Tibial artery (tissue), 4 donors: ENCODE measurements around the gene AKAP13.

Source experiments
- DNase-seq, 2 donors: peaks; one replicate each; pipeline ENCODE4 v3.0.0-alpha.2; 2019
- H3K27ac ChIP-seq, 2 donors: fragments of 200-600 bp; sonication (generic) in 1 of 2; 1 replicate in 1 of 2; 2 replicates in 1 of 2; pipeline ENCODE4 v1.5.1; 2018 to 2019; ENCODE audit warnings: mild to moderate bottlenecking in 1 of 2
- H3K27me3 ChIP-seq, 2 donors: fragments of 200-600 bp; sonication (generic) in 1 of 2; one replicate each; pipeline versions ENCODE4 v1.5.1 to v1.6.0; 2016 to 2019
- H3K36me3 ChIP-seq, 3 donors: fragments of 200-600 bp; sonication (generic) in 2 of 3; one replicate each; pipeline ENCODE4 v1.5.1; 2016 to 2019; ENCODE audit warnings: mild to moderate bottlenecking in 2 of 3
- H3K4me1 ChIP-seq, 4 donors: fragments of 200-600 bp; sonication (generic) in 2 of 4; 1 replicate in 3 of 4; 2 replicates in 1 of 4; pipeline ENCODE4 v1.5.1; 2016 to 2019
- H3K4me3 ChIP-seq, 2 donors: fragments of 200-600 bp; sonication (generic) in 1 of 2; 1 replicate in 1 of 2; 2 replicates in 1 of 2; pipeline ENCODE4 v1.5.1; 2018 to 2019; ENCODE audit warnings: mild to moderate bottlenecking in 2 of 2
- H3K9me3 ChIP-seq, 3 donors: fragments of 200-600 bp; sonication (generic) in 1 of 3; one replicate each; pipeline ENCODE4 v1.5.1; 2016 to 2019
- intact Hi-C: fragments of 100-400 bp; cut with DNase I; formaldehyde crosslinking; loops from one replicate; pipeline ENCODE4 v1.15.0; 2023; ENCODE audit warnings: low total_unique reads
- TF ChIP-seq, protein P1 (sequence below), 2 experiments: fragments of 200-600 bp in 1 of 2; fragments of 450-650 bp in 1 of 2; IDR thresholded peaks; one replicate each; pipeline ENCODE4 v1.5.1; 2017 to 2019; ENCODE audit warnings: antibody characterized with exemption in 2 of 2, mild to moderate bottlenecking in 1 of 2, moderate library complexity in 1 of 2

The AKAP13 gene

GRCh38 chr15:85458764-85459163 is 78.4 kb downstream of the AKAP13 start:
- no peak for DNase-seq
- Histone ChIP-seq H3K27ac (no peak overlapping the region), H3K27me3 (no peaks in the 10 kb centered on the region), H3K36me3 (no peaks in the 10 kb centered on the region), H3K4me1 (peaks cover 0 to 3% (median under 1%) of the 10 kb centered on the region in 4 donors), H3K9me3 (no peaks in the 10 kb centered on the region), H3K4me3 (no peak overlapping the region)
- intact Hi-C loops, result no loop called here
- TF ChIP-seq, protein P1, sequence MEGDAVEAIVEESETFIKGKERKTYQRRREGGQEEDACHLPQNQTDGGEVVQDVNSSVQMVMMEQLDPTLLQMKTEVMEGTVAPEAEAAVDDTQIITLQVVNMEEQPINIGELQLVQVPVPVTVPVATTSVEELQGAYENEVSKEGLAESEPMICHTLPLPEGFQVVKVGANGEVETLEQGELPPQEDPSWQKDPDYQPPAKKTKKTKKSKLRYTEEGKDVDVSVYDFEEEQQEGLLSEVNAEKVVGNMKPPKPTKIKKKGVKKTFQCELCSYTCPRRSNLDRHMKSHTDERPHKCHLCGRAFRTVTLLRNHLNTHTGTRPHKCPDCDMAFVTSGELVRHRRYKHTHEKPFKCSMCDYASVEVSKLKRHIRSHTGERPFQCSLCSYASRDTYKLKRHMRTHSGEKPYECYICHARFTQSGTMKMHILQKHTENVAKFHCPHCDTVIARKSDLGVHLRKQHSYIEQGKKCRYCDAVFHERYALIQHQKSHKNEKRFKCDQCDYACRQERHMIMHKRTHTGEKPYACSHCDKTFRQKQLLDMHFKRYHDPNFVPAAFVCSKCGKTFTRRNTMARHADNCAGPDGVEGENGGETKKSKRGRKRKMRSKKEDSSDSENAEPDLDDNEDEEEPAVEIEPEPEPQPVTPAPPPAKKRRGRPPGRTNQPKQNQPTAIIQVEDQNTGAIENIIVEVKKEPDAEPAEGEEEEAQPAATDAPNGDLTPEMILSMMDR (IDR thresholded peaks at IDR 0.05), result no peak

DNA sequence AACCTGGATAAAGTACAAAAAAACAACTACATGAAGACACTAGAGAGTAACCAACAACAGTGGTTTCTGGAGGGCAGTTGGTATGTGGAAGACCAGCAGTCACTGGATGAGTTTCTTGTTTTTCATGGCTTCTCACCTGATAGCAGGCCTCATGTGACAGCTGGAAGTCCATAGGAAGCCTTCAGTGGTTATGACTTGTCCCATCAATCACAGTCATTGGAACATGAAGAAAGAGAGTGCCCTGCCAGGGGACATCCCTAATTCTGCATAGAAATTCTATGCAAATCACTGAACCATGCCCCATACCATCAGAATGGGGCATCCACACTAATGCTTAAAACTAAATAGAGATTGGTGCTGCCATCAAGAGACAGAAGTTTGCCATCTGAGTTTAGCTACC is 81.6 kb downstream of the AKAP13 start:
- DNase-seq, result no peak
- intact Hi-C loops, result no loop called here
- H3K4me3 ChIP-seq, result no peak overlapping the region
- no peaks in the 10 kb centered on the region for H3K36me3 ChIP-seq
- no peaks in the 10 kb centered on the region for H3K27me3 ChIP-seq
- no peak overlapping the region for H3K27ac ChIP-seq
- TF ChIP-seq, protein P1 (IDR thresholded peaks at IDR 0.05), result no peak
- H3K4me1 ChIP-seq, result peaks cover 0 to 9% (median 3%) of the 10 kb centered on the region in 4 donors
- H3K9me3 ChIP-seq, result no peaks in the 10 kb centered on the region

DNA sequence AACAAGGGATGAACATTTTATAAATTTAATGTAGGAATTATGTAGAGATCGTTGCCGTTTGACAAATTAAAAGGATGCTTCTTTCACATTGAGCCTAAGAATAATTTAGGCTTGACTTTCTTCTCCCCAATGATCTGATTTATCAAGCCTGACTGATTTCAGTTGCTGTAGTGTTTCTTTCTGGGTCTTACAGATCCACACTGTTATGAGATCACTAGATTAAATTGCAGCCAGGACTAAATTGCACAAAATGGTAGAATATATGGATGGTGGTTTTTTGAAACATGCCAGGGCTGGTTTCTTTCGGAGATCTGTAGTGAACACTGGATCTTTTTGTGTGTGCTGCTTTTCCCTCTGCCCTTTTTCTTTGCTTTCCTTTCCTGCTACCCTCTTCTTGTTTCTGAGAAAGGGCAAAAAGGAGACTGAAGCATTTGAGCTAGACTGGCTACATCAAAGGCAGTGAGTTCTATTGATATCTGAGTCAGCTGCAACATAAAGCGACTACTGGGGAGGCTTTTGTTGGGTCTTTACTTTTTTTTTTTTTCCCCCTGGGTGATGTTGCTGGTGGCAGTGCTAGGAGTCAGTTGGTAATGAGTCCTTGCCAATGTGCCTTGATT is 83.0 kb downstream of the AKAP13 start:
- Histone ChIP-seq H3K4me1 (peaks cover 0 to 9% (median 3%) of the 10 kb centered on the region in 4 donors), H3K9me3 (no peaks in the 10 kb centered on the region), H3K27me3 (no peaks in the 10 kb centered on the region), H3K4me3 (no peak overlapping the region), H3K36me3 (no peaks in the 10 kb centered on the region), H3K27ac (no peak overlapping the region)
- TF ChIP-seq, protein P1 (IDR thresholded peaks at IDR 0.05), result no peak
- intact Hi-C loops, result no loop called here
- no peak for DNase-seq

DNA sequence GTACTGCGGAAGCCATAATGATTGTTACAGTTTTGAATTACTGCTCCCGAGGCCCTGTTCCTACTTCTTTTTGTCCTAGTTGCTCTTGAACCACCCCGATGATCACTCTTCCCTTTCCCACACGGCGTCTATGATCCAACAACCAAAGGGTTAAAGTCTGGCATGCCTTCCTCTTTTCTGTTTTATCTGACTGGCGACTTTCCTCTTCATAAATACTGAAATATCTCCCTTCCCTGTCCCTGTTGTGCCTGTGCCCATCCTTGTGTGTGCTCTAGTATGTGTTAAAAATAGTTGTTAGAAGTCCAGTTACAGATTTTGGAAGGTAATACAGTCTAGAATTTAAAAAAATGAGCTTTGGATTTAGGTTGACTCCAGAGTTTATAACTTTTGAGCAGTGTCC is 83.6 kb downstream of the AKAP13 start:
- Histone ChIP-seq H3K9me3 (no peaks in the 10 kb centered on the region), H3K36me3 (no peaks in the 10 kb centered on the region), H3K27me3 (no peaks in the 10 kb centered on the region), H3K4me3 (no peak overlapping the region), H3K4me1 (peaks cover 0 to 9% (median 3%) of the 10 kb centered on the region in 4 donors), H3K27ac (no peak overlapping the region)
- TF ChIP-seq, protein P1 (IDR thresholded peaks at IDR 0.05), result no peak
- intact Hi-C loops, result no loop called here
- DNase-seq, result no peak

DNA sequence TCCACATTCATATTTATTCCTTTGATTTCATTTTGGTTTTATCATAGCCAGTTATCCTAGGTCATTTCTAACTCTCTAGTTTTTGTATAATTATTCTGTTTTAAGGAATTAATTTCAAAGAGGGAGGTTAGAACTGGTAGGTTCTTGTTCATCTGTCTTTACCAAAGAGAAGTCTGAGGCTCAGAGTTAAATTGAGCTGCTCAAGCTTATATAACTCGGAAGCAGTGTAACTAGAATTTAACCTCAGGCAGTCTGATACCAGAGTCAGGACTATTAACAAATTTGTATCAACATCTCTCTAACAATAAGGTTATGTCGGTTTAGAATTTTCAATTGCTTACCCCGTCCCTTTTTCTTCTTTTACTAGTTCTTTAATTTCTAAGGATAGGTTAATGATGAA is 84.1 kb downstream of the AKAP13 start:
- no peaks in the 10 kb centered on the region for H3K27me3 ChIP-seq
- H3K36me3 ChIP-seq, result no peaks in the 10 kb centered on the region
- peaks cover 0 to 9% (median 3%) of the 10 kb centered on the region in 4 donors for H3K4me1 ChIP-seq
- intact Hi-C loops, result no loop called here
- H3K4me3 ChIP-seq, result no peak overlapping the region
- H3K9me3 ChIP-seq, result no peaks in the 10 kb centered on the region
- TF ChIP-seq, protein P1 (IDR thresholded peaks at IDR 0.05), result no peak
- no peak overlapping the region for H3K27ac ChIP-seq
- DNase-seq, result no peak
